GM19193 (cell line): Measurements from ENCODE around the gene EFHC1.

ENCODE experiments used
- POLR2A ChIP-seq: IDR thresholded peaks from 4 replicates; pipeline ENCODE4 v1.6.1; 2011; ENCODE audit not compliant: insufficient read depth, insufficient read length; ENCODE audit errors: extremely low read depth

The EFHC1 gene

GRCh38 chr6:52389626-52390360 lies 30.3 kb upstream of the EFHC1 start:
- TF ChIP-seq POLR2A = peak; percentile 36

GRCh38 chr6:52390361-52390727 lies 29.8 kb upstream of the EFHC1 start:
- TF ChIP-seq POLR2A = no peak

GRCh38 chr6:52391599-52391998 lies 28.5 kb upstream of the EFHC1 start:
- TF ChIP-seq POLR2A = no peak

GRCh38 chr6:52392944-52393343 lies 27.2 kb upstream of the EFHC1 start:
- TF ChIP-seq POLR2A = no peak

GRCh38 chr6:52393780-52394179 lies 26.4 kb upstream of the EFHC1 start:
- no peak for TF ChIP-seq POLR2A

- no peak for TF ChIP-seq POLR2A
These were observed 25.9 kb upstream of the EFHC1 start for GRCh38 chr6:52394251-52394666.

GRCh38 chr6:52395969-52396368 lies 24.2 kb upstream of the EFHC1 start:
- no peak for TF ChIP-seq POLR2A

GRCh38 chr6:52399511-52400312 lies 20.4 kb upstream of the EFHC1 start:
- TF ChIP-seq POLR2A = no peak

- no peak for TF ChIP-seq POLR2A
These were observed 19.7 kb upstream of the EFHC1 start for GRCh38 chr6:52400313-52401041.

- no peak for TF ChIP-seq POLR2A
These were observed 17.1 kb upstream of the EFHC1 start for GRCh38 chr6:52403086-52403485.

- no peak for TF ChIP-seq POLR2A
These were observed 16.5 kb upstream of the EFHC1 start for GRCh38 chr6:52403627-52404026.

- no peak for TF ChIP-seq POLR2A
These were observed 14.9 kb upstream of the EFHC1 start for GRCh38 chr6:52405243-52405642.

GRCh38 chr6:52407467-52407866 lies 12.7 kb upstream of the EFHC1 start:
- TF ChIP-seq POLR2A = no peak

- TF ChIP-seq POLR2A = no peak
These were observed 10.6 kb upstream of the EFHC1 start for GRCh38 chr6:52409499-52409898.

- no peak for TF ChIP-seq POLR2A
These were observed 9.2 kb upstream of the EFHC1 start for GRCh38 chr6:52410979-52411378.

GRCh38 chr6:52411911-52412310 lies 8.2 kb upstream of the EFHC1 start:
- no peak for TF ChIP-seq POLR2A

GRCh38 chr6:52415333-52415732 lies 4.8 kb upstream of the EFHC1 start:
- TF ChIP-seq POLR2A = no peak
